Testis (tissue), 3 donors: Measurements from ENCODE around the gene RARA. TPM values are rescaled to one million over a fixed set of nuclear protein-coding genes. Genes with fewer than 3 reads are reported as not detected.
A peak's percentile ranks its signal among the peaks of the same experiment; 100 is the strongest.

Source experiments
- DNase-seq: peaks from one replicate; pipeline ENCODE4 v3.0.0-alpha.2; 2019
- H3K27ac ChIP-seq, 2 donors: fragments of 200-600 bp; sonication (generic); one replicate each; pipeline ENCODE4 v1.5.1; 2019
- H3K27me3 ChIP-seq: fragments of 200-600 bp; sonication (generic); one replicate; pipeline ENCODE4 v1.5.1; 2019
- H3K36me3 ChIP-seq: fragments of 200-600 bp; sonication (generic); one replicate; pipeline ENCODE4 v1.5.1; 2017; ENCODE audit warnings: low read depth; ENCODE audit errors: missing control alignments
- H3K4me1 ChIP-seq: fragments of 200-600 bp; sonication (generic); one replicate; pipeline ENCODE4 v1.5.1; 2019
- H3K4me3 ChIP-seq, 2 donors: fragments of 200-600 bp; sonication (generic); one replicate each; pipeline ENCODE4 v1.5.1; 2017 to 2019
- H3K9me3 ChIP-seq: fragments of 200-600 bp; sonication (generic); one replicate; pipeline ENCODE4 v1.5.1; 2017
- CTCF ChIP-seq, 3 experiments: fragments of 450-650 bp in 2 of 3; fragments of 200-600 bp in 1 of 3; sonication (generic) in 1 of 3; IDR thresholded peaks; one replicate each; pipeline ENCODE4 v1.5.1; 2016 to 2019; ENCODE audit warnings: antibody characterized with exemption in 3 of 3, mild to moderate bottlenecking in 2 of 3, moderate library complexity in 1 of 3
- POLR2A ChIP-seq: fragments of 450-650 bp; IDR thresholded peaks from one replicate; pipeline ENCODE4 v1.6.1; 2017; ENCODE audit warnings: antibody characterized with exemption, mild to moderate bottlenecking, moderate library complexity
- WGBS, 2 donors: methylation state at CpG; one replicate each; pipeline ENCODE4 v1.1.5; 2018; 5-methylcytosine and 5-hydroxymethylcytosine counted together
- intact Hi-C: fragments of 100-400 bp; cut with DNase I; formaldehyde crosslinking; loops from one replicate; pipeline ENCODE4 v1.15.1; 2023; ENCODE audit warnings: low total_unique reads
- polyA plus RNA-seq: library from polyadenylated mRNA; stranded (reverse); fragments of 350-450 nt; fragmentation: Illumina TruSeq; extraction: RNeasy Lipid Tissue Mini Kit (QIAGEN cat#74804); gene quantifications from one replicate; pipeline ENCODE4 v1.2.3, GENCODE V29; 2014; ENCODE audit warnings: low read depth, low replicate concordance; ENCODE audit not compliant: insufficient read depth
- total RNA-seq, 2 donors: library from RNA; depleted of rRNA; stranded (reverse); fragments of >200 nt; gene quantifications; one replicate each; pipeline ENCODE4 v1.2.3, GENCODE V29; 2016

The RARA gene
- total and polyA plus RNA-seq, 3 donors from 2014 or later: 49.8 to 66.0 (median 65.5) TPM

GRCh38 chr17:40338058-40338457, 29.1 kb downstream of the RARA start:
- Histone ChIP-seq H3K9me3 (no peaks in the 10 kb centered on the region), H3K27me3 (no peaks in the 10 kb centered on the region), H3K4me1 (peaks cover 81% of the 10 kb centered on the region), H3K4me3 (no peak overlapping the region), H3K27ac (peak overlapping the region; percentile 59 to 97), H3K36me3 (no peaks in the 10 kb centered on the region)
- no peak for DNase-seq
- TF ChIP-seq POLR2A (no peak), CTCF (IDR thresholded peaks at IDR 0.05) (no peak)
- WGBS, 2 donors: 48 to 76% methylated on average over 5 of the region's 5 CpGs
- intact Hi-C loops: no loop called here

- DNase-seq: peak; percentile 65
- Histone ChIP-seq H3K4me1 (peaks cover 81% of the 10 kb centered on the region), H3K36me3 (no peaks in the 10 kb centered on the region), H3K4me3 (no peak overlapping the region), H3K27ac (peak overlapping the region; percentile 59 to 97), H3K27me3 (no peaks in the 10 kb centered on the region), H3K9me3 (no peaks in the 10 kb centered on the region)
- intact Hi-C loops: no loop called here
- WGBS, 2 donors: 24 to 43% methylated on average over 13 of the region's 13 CpGs
- no peak for TF ChIP-seq CTCF (IDR thresholded peaks at IDR 0.05)
- TF ChIP-seq POLR2A: no peak
Observed at GRCh38 chr17:40338941-40339649, 30.1 kb downstream of the RARA start.

- Histone ChIP-seq H3K4me1 (peaks cover 81% of the 10 kb centered on the region), H3K27ac (peak overlapping the region; percentile 83 to 97), H3K9me3 (no peaks in the 10 kb centered on the region), H3K4me3 (no peak overlapping the region), H3K27me3 (no peaks in the 10 kb centered on the region), H3K36me3 (no peaks in the 10 kb centered on the region)
- TF ChIP-seq CTCF (IDR thresholded peaks at IDR 0.05) (no peak), POLR2A (no peak)
- WGBS, 2 donors: 86 to 91% methylated on average over 1 of the region's 1 CpG
- intact Hi-C loops: no loop called here
- DNase-seq: no peak
Observed at GRCh38 chr17:40340327-40340726, 31.3 kb downstream of the RARA start.

- Histone ChIP-seq H3K27ac (peak overlapping the region; percentile 83 to 97), H3K9me3 (no peaks in the 10 kb centered on the region), H3K27me3 (no peaks in the 10 kb centered on the region), H3K4me3 (peak overlapping the region; percentile 74 to 83), H3K4me1 (peaks cover 80% of the 10 kb centered on the region), H3K36me3 (no peaks in the 10 kb centered on the region)
- TF ChIP-seq CTCF (IDR thresholded peaks at IDR 0.05): peak in 2 of 3 experiments; percentile 6 to 14
- TF ChIP-seq POLR2A: peak; percentile 6
- WGBS, 2 donors: 0% methylated on average over 6 to 26 of the region's 55 CpGs
- intact Hi-C loops: no loop called here
- peak; percentile 93 for DNase-seq
Observed at GRCh38 chr17:40340880-40341807, 32.2 kb downstream of the RARA start.
